Right lobe of liver (tissue), 4 donors: ENCODE data around the gene GCLC.

Experiments used
- CTCF ChIP-seq, 4 donors: fragments of 200-600 bp in 3 of 4; fragments of 450-650 bp in 1 of 4; IDR thresholded peaks; one replicate each; pipeline versions ENCODE4 v1.5.1 to v1.8.0; 2016 to 2022; ENCODE audit warnings: antibody characterized with exemption in 4 of 4, mild to moderate bottlenecking in 2 of 4
- POLR2A ChIP-seq: fragments of 450-650 bp; IDR thresholded peaks from one replicate; pipeline ENCODE4 v1.6.1; 2017; ENCODE audit warnings: antibody characterized with exemption, mild to moderate bottlenecking
- donor health status: DM: no; HTN: no; CAD: no.
- donor health status: DM: no; HTN: no; CAD: no.
- donor health status: DM: no; HTN: yes; CAD: no.

DNA sequence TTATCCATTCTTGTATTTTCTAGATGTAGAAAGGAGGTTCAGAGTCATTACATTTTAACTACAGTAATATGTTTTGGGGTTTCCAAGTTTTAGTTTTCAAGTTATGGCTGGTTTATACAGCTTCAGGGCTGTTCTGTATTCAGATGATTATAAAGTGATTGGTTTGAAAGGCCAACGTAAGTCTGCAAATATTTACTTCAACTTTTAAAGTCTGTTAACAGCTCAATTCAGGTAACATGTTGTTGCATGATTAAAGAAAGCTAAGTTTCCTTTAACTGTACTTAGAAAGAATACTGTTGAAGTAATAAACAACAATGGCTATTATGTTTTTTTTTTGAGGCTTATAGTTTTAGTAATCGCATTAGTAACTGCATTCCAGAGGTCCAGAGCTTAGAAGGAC, 22.8 kb upstream of the GCLC start:
- TF ChIP-seq POLR2A (no peak), CTCF (IDR thresholded peaks at IDR 0.05) (no peak)
